Measurements from ENCODE around the gene MTERF2.

GRCh38 chr12:106980944-106981343 is 6.0 kb downstream of the MTERF2 start:
- TF ChIP-seq CEBPB (IDR thresholded peaks at IDR 0.05; ENCODE audit: low read depth): no peak
- TF ChIP-seq POLR2AphosphoS5 (IDR thresholded peaks at IDR 0.05; ENCODE audit: low read depth, low read length): no peak
- no peak for TF ChIP-seq CTCF (IDR thresholded peaks at IDR 0.05 in 2 of 3, conservative IDR thresholded peaks at IDR 0.05 in 1 of 3; ENCODE audit: borderline replicate concordance in 1 of 3, insufficient read depth in 1 of 3, low read depth in 2 of 3, low read length in 2 of 3)
- TF ChIP-seq ELF1 (IDR thresholded peaks at IDR 0.05; ENCODE audit: borderline replicate concordance, low read depth): no peak
- TF ChIP-seq POLR2A (IDR thresholded peaks at IDR 0.05; ENCODE audit: borderline replicate concordance, extremely low read depth, insufficient read depth, insufficient read length): no peak
